HG03060 (cell line): ENCODE data around the gene SCAI.
"Not testable (repeated sequence)": the region's sequence is repeated elsewhere in the genome, so short reads cannot be mapped to it uniquely, and the experiment has no call there.

Source experiments
- ATAC-seq: cut with Tn5 transposase; IDR thresholded peaks from one replicate; pipeline ENCODE4 v1.9.1; 2021; ENCODE audit warnings: low read depth, moderate number of reproducible peaks; ENCODE audit not compliant: unreplicated experiment

Gene SCAI

GRCh38 chr9:125043148-125043547 is 100.2 kb downstream of the SCAI start:
- ATAC-seq: no peak

DNA sequence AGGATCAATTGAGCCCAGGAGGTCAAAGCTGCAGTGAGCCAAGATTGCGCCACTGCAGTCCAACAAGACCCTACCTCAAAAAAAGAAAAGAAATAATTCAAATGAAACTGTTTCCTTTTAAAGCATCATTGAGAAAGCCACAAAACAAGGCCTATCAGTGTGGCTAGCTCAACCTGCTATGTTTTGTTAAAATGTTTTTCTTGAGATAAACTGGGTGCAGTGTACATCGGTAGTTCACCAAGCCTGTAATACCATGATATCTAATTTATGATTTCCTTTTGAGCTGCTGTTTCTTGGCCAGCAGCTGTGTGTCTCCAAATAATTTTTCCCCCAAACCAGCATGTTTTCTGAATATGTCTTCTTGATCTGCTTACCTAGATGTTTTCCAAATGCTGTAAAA is 105.2 kb downstream of the SCAI start:
- no peak for ATAC-seq

DNA sequence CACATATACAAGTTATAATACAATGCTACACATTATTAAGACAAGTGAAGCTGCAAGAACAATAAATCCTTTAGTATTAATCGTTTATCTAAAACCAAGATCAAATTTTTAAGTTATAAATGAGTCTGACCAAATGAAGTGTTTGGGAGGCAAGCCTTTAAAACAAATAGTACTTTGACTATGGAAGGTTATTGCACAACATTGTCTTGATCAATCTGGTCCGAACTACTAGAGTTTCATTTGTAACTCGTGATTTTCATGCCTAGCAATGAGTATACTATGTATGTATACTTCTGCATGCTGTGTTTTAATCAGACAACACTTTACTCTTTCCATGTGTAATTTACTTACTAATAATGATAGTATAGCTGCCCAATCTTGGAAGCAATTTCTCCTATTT is 115.3 kb downstream of the SCAI start:
- ATAC-seq: no peak

DNA sequence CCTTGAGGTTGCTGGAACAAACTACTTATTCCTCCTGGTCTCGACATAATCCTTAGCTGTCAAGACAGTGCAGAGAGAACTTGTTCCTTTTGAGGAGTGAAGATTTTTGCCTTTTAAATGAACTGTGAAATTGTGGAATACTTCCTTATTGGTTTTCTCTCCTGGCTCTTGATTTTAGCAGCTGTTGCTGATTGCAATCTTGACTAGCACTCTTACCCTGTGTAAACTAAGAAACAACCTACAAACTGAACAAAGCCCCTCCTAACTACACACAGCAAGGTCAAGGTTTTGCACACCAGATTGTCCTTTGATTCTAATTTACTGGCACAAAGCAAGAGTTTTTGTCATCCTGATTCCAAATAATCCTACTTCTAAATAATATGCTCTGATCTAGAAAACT is 118.4 kb downstream of the SCAI start:
- ATAC-seq: no peak

DNA sequence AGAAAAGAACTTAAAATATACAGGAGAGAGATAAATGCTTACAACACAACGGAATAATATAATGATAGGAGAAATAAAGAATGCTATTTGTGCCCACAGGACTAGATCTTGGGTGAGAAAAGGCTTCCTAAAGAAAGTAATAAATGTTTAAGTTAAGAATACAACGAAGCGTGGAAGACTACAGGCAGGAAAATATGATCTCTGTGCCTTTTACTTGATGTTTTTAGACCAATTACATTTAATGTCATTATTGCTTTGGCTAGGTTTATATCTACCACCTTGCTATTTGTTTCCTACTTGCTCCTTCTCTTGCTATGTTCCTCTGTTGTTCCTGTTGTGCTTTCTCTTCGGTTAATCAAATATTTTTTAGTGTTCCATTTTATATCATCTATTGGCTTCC is 122.3 kb downstream of the SCAI start:
- no peak for ATAC-seq

DNA sequence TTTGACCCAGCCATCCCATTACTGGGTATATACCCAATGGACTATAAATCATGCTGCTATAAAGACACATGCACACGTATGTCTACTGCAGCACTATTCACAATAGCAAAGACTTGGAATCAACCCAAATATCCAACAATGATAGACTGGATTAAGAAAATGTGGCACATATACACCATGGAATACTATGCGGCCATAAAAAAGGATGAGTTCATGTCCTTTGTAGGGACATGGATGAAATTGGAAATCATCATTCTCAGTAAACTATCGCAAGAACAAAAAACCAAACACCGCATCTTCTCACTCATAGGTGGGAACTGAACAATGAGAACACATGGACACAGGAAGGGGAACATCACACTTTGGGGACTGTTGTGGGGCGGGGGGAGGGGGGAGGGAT is 127.7 kb downstream of the SCAI start:
- ATAC-seq: not testable (repeated sequence)

DNA sequence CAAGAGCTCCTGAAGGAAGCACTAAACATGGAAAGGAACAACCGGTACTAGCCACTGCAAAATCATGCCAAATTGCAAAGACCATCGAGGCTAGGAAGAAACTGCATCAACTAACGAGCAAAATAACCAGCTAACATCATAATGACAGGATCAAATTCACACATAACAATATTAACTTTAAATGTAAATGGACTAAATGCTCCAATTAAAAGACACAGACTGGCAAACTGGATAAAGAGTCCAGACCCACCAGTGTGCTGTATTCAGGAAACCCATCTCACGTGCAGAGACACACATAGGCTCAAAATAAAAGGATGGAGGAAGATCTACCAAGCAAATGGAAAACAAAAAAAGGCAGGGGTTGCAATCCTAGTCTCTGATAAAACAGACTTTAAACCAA is 131.3 kb downstream of the SCAI start:
- ATAC-seq: not testable (repeated sequence)

GRCh38 chr9:125008599-125008998 is 134.7 kb downstream of the SCAI start:
- ATAC-seq: no peak

DNA sequence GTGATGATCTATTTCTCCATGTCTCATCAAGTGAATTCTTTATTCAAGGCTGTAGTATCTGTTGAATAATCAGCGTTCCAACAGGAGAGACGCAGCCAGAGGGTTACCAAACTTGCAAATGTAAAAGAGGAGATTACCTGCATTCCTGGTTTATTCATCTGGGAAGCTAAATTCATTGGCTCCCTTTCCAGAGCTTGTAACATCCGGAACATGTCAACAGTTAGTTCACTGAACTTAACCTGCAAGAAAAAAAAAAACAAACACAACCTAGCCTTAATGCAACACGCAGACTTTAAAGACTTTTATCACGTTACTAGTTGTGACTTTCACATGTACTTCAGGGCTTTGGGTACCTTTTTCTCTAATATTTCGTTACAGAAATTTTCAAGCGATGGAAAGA is 140.0 kb downstream of the SCAI start:
- ATAC-seq: no peak

- no peak for ATAC-seq
These were observed 159.6 kb downstream of the SCAI start for GRCh38 chr9:124983698-124984097.

DNA sequence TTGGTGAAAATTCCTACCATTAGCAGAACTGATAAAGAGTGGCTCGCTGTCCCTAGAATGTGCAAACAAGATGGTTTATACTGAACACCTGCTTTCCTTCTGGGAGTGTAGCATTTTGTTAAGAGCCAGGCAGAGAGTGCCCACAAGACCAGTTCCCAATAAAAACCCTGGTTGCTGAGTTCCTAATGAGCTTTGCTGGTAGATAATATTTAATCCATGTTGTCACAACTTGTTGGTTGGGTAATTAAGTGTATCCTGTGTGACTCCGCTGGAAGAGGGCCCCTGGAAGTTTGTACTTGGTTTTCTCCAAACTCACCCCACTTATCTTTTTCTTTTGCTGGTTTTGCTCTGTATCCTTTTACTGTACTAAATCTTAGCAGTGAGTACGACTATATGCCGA is 162.9 kb downstream of the SCAI start:
- no peak for ATAC-seq

DNA sequence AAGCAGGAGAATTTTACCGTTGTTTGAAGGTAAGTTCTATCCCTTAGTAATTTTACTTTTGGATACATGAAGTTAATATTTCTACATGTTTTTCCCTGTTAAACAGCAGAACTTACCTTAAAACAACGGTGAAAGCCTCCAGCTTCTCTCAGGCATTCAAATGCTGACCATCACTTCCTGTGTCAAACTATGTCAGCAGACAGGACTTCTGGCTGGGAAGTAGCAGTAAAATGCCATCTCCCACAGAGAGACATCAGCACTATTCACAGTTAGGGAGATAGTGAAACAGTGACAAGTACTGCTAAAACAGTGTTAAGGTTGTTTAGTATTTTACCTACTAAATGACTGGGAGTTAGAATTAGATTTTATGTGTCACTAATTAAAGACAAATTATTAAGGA is 168.2 kb downstream of the SCAI start:
- no peak for ATAC-seq

GRCh38 chr9:124973807-124974206 is 169.5 kb downstream of the SCAI start:
- no peak for ATAC-seq

DNA sequence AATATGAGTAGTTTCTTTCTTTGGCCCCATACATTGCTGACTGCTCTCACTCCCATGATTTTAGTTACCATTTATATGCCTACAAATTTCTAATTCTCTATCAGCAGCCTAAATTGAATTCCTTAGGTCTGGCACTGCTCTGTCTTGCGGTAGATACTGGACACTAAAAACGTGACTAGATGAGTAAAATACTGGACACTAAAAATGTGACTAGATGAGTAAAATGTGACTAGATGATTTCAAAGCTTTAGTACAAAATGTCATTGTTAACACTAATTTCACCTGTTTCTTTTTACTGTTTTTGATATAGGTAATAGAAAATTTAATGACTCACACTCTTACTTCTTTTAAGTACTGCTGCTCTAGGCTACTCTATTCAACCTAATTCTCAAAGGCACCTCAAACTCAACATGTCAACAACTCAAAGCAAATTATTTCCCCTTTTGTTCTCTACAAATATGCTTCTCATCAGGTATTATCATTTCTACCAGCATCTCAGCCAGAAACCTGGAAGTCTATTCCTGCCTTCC is 171.0 kb downstream of the SCAI start:
- no peak for ATAC-seq

DNA sequence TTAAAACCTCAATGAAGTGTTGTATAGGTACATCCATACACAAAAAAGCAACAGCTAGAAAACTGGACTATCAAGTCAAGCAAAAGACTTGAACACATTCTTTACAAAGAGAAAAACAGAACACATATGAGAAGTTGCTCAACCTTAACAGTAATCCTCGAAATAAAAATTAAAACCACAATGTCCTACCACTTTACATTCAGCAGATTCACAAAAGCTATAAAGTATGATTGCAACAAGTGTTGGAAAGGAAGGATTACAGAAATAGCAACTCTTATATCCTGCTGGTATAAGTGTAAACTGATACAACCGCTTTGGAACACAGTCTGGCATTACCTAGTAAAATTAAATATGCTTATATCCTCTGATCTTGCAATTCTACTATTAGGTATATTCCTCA is 173.9 kb downstream of the SCAI start:
- no peak for ATAC-seq

GRCh38 chr9:124968238-124968637 is 175.1 kb downstream of the SCAI start:
- no peak for ATAC-seq

- ATAC-seq: not testable (repeated sequence)
These were observed 177.4 kb downstream of the SCAI start for GRCh38 chr9:124965775-124966568.

GRCh38 chr9:124964604-124965003 is 178.7 kb downstream of the SCAI start:
- no peak for ATAC-seq

- ATAC-seq: no peak
These were observed 179.3 kb downstream of the SCAI start for GRCh38 chr9:124964056-124964455.

DNA sequence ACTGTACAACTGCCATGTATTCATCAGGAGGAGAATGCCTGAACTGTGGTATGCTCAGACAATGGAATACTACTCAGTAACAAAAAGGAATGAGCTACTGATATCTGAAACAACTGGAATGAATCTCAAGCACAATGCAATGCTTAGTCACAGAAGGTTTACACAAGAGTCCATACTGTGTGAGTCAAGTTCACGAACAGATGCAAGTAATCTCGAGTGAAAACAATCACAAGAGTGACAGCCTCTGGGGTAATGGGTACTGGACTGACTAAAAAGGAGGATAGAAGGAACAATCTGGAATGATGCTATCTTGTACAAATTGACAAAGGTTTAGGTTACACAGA is 182.9 kb downstream of the SCAI start:
- no peak for ATAC-seq

- not testable (repeated sequence) for ATAC-seq
These were observed 183.5 kb downstream of the SCAI start for GRCh38 chr9:124959671-124960408.

GRCh38 chr9:124954255-124954654 is 189.1 kb downstream of the SCAI start:
- no peak for ATAC-seq
